Tongue (tissue), 2 donors: Measurements from ENCODE around the gene MYO3A. TPM values are rescaled to one million over a fixed set of nuclear protein-coding genes. Genes with fewer than 3 reads are reported as not detected.

Experiments used
- DNase-seq: peaks from one replicate; pipeline ENCODE4 v3.0.0-alpha.2; 2015
- total RNA-seq: library from RNA; depleted of rRNA; stranded (reverse); fragments of >200 nt; gene quantifications from one replicate; pipeline ENCODE4 v1.2.3, GENCODE V29; 2014

MYO3A gene, protein sequence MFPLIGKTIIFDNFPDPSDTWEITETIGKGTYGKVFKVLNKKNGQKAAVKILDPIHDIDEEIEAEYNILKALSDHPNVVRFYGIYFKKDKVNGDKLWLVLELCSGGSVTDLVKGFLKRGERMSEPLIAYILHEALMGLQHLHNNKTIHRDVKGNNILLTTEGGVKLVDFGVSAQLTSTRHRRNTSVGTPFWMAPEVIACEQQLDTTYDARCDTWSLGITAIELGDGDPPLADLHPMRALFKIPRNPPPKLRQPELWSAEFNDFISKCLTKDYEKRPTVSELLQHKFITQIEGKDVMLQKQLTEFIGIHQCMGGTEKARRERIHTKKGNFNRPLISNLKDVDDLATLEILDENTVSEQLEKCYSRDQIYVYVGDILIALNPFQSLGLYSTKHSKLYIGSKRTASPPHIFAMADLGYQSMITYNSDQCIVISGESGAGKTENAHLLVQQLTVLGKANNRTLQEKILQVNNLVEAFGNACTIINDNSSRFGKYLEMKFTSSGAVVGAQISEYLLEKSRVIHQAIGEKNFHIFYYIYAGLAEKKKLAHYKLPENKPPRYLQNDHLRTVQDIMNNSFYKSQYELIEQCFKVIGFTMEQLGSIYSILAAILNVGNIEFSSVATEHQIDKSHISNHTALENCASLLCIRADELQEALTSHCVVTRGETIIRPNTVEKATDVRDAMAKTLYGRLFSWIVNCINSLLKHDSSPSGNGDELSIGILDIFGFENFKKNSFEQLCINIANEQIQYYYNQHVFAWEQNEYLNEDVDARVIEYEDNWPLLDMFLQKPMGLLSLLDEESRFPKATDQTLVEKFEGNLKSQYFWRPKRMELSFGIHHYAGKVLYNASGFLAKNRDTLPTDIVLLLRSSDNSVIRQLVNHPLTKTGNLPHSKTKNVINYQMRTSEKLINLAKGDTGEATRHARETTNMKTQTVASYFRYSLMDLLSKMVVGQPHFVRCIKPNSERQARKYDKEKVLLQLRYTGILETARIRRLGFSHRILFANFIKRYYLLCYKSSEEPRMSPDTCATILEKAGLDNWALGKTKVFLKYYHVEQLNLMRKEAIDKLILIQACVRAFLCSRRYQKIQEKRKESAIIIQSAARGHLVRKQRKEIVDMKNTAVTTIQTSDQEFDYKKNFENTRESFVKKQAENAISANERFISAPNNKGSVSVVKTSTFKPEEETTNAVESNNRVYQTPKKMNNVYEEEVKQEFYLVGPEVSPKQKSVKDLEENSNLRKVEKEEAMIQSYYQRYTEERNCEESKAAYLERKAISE (N-terminal part only)
- total RNA-seq, result 3.3 TPM

DNA sequence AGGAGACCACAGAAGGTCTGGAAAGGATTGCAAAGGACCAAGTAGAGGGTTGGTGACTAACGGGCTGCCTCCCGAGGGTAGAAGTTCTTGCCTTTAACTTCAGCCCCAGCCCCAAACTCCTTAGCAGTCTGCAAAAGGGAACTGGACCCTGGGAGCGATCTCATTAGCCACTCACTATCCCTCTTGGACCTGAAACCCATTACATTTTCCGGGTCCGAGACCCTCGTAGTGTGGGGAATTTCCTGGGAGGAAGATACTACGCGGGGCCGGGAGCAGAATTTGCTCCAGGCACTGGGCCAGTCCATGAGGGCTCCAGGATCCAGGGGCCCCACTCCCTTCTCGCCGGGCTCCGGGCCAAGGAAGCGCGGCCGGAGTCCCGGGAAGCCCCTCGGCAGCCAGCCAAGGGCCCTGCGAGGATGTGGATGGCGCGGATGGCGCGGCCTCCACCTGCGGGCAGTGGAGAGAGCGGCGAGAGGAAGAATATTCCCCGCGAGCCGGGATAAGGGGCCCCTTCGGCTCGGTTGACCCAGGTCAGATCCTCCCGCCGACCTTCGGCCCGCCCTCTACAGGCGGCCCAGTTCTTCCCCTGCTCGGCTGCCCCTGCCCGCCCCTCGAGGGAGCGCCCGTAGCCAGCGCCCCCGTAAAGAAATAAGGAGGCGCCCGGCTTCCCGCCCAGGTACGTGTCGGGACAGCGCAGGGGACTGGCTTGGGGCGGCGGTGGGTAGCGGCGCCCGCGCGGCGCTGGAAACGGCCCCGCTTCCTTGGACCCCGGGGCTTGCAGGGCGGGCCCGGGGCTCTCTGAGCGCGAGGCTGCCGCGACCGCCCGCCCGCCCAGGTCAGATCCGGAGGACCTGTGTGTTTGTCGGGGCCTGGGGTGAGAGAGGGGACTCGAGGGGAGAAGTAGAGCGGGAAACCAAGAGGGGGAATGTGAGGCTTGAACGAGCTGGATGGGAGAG lies at the start of gene MYO3A:
Gene MYO3A, plus strand, starts transcription at position 577 of the 956 bp plus-strand sequence. CDS start 17,882 bp downstream, outside the sequence.
- peak; percentile 35 for DNase-seq

DNA sequence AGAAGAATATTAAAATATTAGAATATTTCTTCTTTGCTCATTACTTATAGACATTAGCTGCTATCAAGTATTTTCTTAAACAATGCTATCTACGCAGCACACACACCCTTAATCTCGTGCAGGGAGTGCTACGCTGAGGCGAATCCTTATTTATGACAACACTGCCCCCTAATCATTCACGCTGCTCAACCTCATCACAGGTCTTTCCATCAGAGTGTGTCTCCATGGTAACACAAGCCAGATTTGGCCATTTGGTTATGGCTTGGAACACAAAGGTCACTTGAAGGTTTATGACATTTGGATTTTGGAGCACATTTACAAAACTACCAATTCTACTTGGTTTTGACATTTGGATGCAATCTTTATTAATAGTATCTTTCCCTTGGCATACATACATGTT lies 45.4 kb upstream of the MYO3A start:
- DNase-seq, result no peak

DNA sequence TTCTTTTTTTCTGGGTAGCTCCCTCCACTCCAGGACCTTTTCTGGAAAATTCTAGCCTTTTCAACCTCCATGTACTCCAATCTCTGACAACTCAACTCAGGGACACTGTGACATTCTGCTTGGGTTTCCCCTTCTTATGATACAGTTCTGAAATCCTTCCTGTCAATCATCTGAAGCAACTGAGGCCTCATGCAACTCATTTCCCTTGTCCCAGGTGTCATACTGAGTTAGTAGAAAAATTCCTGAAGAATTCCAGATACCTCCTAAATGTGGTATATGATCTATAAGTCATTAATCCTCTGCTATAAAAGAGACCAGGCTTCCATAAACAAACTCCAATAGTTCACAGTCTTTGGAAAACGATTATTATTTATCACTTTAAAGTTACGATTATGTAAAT lies 43.0 kb upstream of the MYO3A start:
- no peak for DNase-seq

DNA sequence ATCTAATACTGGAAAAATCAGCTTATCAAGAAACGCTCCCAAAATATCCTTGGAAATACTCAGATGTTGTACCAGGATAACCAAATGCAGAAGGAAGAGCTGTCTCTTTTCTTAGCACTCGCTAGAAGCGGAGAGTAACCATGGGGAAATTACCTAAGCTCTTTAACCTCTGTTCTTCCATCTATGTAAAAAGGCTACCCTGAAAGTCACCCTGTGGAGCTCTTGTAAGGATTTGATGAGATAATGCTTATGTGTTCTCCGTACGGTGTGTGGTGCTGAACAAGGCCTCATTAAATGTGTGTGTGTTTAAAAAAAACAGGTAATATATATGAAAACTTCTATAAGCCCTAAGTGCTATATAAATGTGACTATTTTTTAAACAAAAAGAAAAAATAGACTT lies 38.2 kb upstream of the MYO3A start:
- no peak for DNase-seq

DNA sequence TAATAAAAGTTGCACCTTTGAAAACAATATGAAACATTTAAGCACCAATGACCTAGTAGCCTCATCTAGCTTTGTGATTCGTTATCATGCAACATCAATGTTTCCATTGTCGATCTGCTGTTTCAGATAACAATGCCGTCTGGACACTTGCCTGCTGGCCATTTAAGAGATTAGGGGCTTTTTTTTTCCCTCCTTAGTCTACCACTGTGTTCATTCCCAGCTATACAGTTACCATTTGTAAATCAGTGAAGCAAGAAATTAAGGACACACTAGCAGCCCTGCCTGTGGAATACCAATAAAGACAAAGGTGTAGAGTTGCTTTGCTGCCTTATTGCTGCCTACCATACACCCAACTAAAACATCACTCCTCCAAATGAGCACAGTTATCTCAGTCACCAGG lies 37.6 kb upstream of the MYO3A start:
- no peak for DNase-seq

DNA sequence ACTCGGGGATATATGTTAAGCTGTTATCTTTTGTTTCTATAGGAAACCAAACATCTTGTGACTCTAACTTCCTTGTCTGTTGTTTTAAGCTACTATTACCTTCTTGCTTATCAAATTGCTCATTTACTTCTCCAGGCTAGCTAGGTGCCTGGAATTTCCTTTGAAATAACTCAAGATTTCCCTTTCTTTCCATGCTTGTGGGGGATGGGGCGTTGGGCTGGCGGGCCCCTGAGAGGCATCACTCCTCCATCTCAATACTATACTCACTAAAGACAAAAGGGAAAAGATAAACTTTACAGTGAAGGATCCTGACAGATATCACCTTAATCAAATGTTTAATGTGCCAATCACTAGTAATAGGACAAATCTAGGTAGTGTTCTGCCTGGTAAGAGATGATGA lies 34.7 kb upstream of the MYO3A start:
- DNase-seq, result no peak

DNA sequence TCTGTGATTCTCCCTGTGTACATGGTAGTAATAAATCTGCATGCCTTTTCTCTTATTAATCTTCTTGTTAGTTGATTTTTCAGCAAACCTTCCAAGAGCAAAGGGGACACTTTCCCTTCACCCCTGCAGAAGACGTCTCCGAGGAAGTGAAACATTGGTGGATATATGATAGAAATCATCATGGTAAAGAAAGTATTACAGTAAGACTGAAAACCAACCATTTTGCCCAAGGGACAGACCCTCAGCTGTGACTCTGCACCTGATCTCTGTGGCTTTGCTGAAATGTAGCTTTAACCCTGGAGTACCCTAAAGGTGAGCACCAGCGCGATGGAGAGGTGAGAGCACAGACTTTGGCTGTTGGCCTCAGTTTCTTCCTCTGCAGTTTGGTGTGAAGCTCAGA lies 32.8 kb upstream of the MYO3A start:
- DNase-seq, result no peak

DNA sequence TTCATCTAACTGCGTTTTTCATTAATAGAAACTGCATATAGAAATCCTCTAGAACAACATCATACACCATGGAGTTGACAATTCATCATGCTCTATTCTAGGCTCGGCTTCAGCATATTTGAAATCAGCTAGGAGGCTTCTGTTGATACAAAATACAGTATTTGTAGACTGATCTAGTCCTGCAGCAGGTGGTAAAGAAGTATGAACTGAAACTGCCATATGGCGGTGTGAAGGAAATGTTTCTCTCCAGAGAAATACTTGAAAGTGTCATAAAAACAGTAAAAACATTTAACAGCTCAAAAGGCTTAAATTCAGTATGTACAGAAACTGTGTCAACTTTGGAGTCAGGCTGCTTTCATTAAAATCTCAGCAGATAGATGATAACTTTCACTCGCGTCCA lies 32.0 kb upstream of the MYO3A start:
- DNase-seq, result no peak

DNA sequence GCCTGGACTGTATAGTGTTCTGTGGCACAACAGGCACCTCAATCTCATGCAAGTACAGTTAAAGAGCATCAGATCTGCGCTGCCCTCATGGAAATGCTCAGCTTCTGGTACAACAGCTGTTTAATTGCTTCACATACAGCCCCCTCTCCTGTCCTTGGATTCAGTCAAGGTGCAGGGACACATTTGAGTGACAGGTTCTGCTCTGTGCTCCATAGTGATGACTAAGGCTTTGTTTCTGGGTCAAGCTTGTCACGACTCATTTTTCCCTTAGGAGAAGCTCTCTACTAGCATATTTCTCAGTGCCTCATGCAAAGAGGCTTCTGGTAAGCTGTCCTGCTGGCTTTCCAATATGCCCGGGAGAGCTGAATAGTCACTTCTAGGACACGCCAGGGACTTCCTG lies 26.8 kb upstream of the MYO3A start:
- no peak for DNase-seq

DNA sequence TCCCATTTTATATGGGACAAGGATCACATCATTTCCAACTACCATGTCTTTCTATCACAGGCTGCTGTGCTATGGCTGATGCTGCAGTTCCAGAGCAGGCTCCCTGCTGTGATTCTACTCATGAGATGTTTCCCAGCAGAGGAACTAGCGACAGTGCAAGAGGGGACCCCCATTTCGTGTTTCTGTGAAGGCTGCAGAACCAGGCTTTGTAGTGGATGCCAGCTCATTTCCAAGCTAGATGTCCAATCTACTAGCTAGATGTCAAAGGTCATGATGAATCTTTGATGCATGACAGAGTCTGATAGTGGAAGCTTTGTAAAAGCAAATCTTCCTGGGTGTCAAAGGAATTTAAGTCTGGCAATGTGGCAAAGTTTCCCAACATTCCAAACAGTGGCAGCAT lies 21.2 kb upstream of the MYO3A start:
- no peak for DNase-seq

DNA sequence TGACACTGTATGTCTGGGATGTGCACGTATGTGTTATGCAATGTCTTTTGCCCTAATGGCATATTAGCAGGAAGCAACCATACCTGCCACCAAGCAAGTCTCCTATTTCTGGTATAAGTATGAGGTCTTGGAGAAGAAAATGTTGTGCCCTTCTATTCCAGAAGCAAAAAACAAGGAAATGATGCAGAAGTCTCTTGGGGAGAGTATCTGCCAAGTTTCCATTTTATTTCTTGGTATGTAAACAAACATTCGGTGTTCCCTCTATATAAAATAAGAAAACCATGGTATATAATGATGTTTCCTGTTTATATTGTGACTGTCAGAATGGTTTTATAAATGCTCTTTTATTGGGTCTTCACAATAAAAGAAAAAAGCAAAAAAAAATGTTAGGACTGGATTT lies 19.3 kb upstream of the MYO3A start:
- peak; percentile 63 for DNase-seq

DNA sequence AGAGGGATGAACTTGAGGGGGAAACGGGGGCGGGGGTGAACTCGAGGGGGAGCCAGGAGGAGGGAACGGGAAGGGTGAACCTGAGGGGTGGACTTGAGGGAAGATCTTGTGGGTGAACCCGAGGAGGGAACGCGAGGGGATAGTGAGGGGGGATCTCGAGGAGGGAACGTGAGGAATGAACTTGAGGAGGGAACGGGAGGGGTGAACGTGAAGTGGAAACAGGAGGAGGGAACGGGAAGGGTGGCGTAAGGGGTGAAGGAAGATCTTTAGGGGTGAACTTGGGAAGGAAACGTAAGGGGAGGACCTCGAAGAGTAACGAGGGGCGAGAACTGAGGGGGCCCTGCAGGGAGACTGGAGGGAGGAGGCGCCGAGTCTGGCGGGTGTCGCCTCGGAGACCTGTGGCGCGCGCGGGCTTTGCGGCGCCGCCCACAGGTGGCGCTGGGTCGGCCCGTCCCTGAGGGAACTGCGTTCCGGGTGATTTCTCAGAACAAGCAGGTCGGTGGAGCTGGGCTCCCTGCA lies 651 bp downstream of the MYO3A start:
- no peak for DNase-seq

DNA sequence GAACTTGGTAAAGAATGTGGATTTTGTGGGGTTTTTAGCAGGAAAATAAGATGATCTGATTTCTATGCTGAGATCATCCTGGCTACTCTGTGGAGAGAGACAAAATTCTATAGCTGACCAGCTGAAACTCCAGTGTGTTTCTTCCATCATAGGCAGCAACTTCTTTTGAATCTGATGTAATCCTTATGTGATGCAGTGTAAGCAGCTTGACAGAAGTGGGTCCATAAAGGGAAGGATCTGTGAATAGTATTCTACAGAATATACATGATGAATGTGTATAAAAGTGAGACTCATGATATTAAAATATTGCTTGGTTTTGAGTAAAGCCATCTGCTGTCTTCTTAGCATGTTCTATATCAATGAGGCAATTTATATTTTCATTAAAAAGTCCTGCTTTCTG lies 4.4 kb downstream of the MYO3A start:
- no peak for DNase-seq

DNA sequence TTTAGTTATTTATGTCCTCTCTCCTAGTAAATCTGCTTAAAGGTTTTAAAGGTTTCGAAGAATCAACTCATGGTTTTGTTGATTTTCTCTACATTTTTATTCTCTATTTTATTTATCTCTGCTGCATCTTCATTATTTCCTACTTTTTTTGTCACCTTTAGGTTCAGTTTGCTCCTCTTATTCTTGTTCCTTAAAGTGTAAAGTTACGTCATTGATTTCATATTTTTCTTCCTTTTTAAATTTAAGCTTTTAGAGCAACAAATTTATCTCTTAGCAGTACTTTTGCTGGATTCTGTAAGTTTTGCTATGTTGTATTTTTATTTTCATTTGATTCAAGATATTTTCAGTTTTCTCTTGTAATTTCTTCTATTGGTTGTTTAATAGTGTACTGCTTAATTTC lies 10.7 kb downstream of the MYO3A start:
- no peak for DNase-seq

DNA sequence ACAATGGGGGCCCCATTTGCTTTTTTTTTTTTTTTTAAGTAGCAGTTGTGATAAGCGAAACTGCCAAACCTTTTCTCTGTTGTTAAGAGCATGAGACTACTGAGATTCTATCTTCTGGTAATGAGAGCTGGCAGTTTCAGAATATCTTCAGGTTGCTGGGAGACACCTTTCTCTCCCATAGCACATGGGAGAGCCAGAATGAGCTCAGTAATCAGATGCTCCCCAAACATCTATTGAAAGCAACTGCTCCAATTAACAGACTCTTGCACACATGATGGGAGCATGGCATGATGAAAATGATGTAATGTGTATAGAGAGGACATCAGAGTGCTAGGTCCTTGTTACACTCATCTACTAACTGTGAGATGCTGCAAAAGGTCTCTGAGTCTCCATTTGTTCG lies 18.8 kb downstream of the MYO3A start:
- DNase-seq, result no peak

DNA sequence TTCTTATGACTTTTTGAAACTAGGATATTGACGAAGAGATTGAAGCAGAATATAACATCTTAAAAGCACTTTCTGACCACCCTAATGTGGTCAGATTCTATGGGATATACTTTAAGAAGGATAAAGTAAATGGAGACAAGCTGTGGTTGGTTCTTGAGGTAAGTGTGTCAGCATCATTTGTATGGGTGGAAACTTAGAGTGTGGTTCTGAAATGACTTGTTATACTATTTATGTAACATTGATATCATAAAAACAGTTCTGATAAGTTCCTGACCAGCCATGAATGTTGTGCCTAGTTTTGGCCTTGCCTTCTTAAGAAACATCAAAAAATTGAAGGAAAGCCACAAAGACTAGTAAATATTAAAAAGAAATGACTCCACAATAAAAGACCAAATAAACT lies 20.8 kb downstream of the MYO3A start:
- DNase-seq, result no peak

DNA sequence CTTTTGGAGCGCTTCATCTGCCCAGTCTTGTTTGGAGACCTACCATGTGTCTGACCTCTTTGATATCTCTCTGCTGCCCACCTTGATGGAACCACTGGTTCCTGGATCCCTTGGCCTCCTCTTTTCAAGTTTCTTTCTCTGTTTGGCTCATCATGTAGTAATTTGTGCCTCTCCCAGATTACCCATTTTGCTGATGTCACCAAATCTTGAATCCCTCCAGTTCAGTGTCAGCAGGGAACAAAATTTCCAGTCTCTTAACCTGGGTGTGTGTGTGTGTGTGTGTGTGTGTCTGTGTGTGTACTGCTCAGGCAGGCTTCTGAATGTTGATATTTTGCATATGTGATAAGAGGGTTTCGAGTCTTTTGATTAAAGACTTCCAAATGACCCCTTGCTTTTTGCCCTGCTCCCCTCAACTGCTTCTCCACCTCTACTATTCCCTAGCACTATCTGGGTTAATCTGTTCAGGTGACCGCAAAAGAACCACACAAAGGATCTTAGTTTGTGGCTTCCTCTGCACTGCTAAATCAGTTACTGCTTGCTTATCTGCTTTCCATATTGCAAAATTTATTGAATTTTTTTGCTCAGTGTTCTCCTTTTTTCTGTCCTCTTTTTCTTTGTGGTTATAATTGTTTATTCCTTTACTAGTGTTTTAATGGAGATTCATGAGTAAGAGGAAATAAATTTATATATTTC lies 25.7 kb downstream of the MYO3A start:
- no peak for DNase-seq

DNA sequence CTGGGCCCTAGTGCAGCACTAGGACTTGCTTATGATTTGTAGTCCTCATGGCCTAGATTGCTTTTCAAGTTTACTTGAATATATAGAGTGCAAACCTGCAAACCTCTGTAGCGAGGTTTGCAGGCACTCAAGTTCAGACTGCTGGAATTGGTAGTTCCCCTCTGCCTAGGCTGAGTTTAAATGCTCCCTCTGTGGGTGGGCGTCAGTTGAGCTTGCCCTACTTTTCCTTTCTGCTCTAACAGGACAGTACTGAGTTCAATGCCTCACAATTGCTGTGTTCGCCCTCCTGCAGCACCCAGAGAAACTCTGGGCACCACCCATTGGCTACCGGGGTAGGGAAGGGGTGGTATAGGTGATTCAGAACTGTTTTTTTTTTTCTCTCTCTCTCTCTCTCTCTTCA lies 31.6 kb downstream of the MYO3A start:
- no peak for DNase-seq

DNA sequence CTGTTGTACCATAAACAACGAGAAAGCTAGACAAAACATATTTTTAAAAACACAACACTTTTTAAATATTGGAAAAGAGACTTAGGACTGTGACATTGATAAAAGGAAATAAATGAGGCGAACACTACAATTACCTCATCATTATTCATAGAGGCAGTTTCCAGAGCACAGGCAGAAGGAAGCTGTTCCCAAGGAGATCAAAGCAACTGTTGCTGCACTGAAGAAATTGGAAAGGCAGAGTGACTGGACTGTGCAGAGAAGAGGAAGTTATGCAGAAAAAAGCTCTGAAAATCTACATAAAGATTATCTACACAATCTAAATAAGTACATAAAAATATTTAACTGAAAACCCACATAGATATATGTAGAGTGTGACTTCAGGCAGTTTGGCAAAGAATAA lies 32.8 kb downstream of the MYO3A start:
- DNase-seq, result no peak

DNA sequence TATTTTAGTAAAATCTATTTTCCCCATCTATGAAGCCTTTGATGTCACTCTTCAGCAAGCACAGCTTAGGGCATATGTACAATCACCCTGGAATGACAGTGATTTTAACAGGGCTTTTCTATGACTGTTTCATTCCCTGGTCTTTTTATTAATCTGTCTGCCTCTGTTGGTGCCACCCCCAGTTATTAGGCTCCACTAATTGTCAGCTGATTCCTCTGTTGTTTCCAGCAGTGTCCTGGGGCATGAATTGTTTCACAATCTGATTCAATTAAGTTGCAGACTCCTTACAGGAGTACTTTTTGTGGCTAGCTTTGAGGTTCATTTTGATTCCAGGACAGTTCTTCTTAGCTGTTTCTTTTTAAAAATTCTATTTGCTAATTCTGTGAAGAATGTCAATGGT lies 38.6 kb downstream of the MYO3A start:
- no peak for DNase-seq
